MM.1S (cell line): ENCODE results near the gene IGFBP2.

Experiments
- DNase-seq: peaks from one replicate; pipeline ENCODE4 v3.0.0-alpha.2; 2015
- H2AFZ ChIP-seq: fragments of 300-600 bp; sonication (generic); 2 replicates; pipeline ENCODE4 v1.6.0; 2016; ENCODE audit warnings: antibody characterized with exemption, low read length
- H3F3A ChIP-seq: fragments of 300-600 bp; sonication (generic); 2 replicates; pipeline ENCODE4 v1.6.1; 2016; ENCODE audit warnings: mild to moderate bottlenecking, antibody characterized with exemption, low read length, moderate library complexity, mixed read lengths; ENCODE audit not compliant: insufficient read depth
- H3K27ac ChIP-seq: fragments of 300-600 bp; sonication (generic); 2 replicates; pipeline ENCODE4 v1.5.1; 2016; ENCODE audit warnings: mild to moderate bottlenecking, low read length
- H3K27me3 ChIP-seq: fragments of 300-600 bp; sonication (generic); replicated peaks from 2 replicates; pipeline ENCODE4 v1.6.0; 2016; ENCODE audit warnings: low read length; ENCODE audit not compliant: insufficient read depth
- H3K36me3 ChIP-seq: fragments of 300-600 bp; sonication (generic); replicated peaks from 2 replicates; pipeline ENCODE4 v1.6.1; 2016; ENCODE audit warnings: mild to moderate bottlenecking, low read length, mixed read lengths; ENCODE audit not compliant: insufficient read depth
- H3K4me1 ChIP-seq: fragments of 300-600 bp; sonication (generic); 2 replicates; pipeline ENCODE4 v1.6.1; 2016; ENCODE audit warnings: low read length, mixed read lengths
- H3K4me2 ChIP-seq: fragments of 300-600 bp; sonication (generic); 2 replicates; pipeline ENCODE4 v1.6.0; 2016; ENCODE audit warnings: low read depth, low read length
- H3K4me3 ChIP-seq: fragments of 300-600 bp; sonication (generic); 2 replicates; pipeline ENCODE4 v1.5.1; 2016; ENCODE audit warnings: low read length, mixed read lengths
- H3K79me2 ChIP-seq: fragments of 300-600 bp; sonication (generic); 2 replicates; pipeline ENCODE4 v1.6.1; 2016; ENCODE audit warnings: mixed run types, low read length, mixed read lengths
- H3K9ac ChIP-seq: fragments of 300-600 bp; sonication (generic); 2 replicates; pipeline ENCODE4 v1.6.1; 2016; ENCODE audit warnings: low read length, mixed read lengths
- H3K9me2 ChIP-seq: fragments of 300-600 bp; sonication (generic); replicated peaks from 2 replicates; pipeline ENCODE4 v1.6.1; 2016; ENCODE audit warnings: mild to moderate bottlenecking, low read length, mixed read lengths; ENCODE audit not compliant: insufficient read depth
- H3K9me3 ChIP-seq: fragments of 300-600 bp; sonication (generic); replicated peaks from 2 replicates; pipeline ENCODE4 v1.6.1; 2016; ENCODE audit warnings: mild to moderate bottlenecking, low read length, mixed read lengths; ENCODE audit not compliant: insufficient read depth
- H4K20me1 ChIP-seq: fragments of 300-600 bp; sonication (generic); 2 replicates; pipeline ENCODE4 v1.6.1; 2016; ENCODE audit warnings: mild to moderate bottlenecking, low read length, moderate library complexity, mixed read lengths; ENCODE audit not compliant: insufficient read depth
- EZH2 ChIP-seq: fragments of 300-600 bp; sonication (generic); optimal IDR thresholded peaks from 2 replicates; pipeline ENCODE3; 2017; ENCODE audit warnings: low read depth, mild to moderate bottlenecking, antibody characterized with exemption, low read length, mixed read lengths
- EZH2phosphoT487 ChIP-seq: fragments of 300-600 bp; sonication (generic); IDR thresholded peaks from 2 replicates; pipeline ENCODE4 v1.6.1; 2018; ENCODE audit warnings: antibody characterized with exemption, low read length
- TF ChIP-seq, protein P1 (sequence below): fragments of 300-600 bp; sonication (generic); IDR thresholded peaks from 2 replicates; pipeline ENCODE4 v1.5.1; 2016; ENCODE audit warnings: antibody characterized with exemption, low read length, mixed read lengths

Gene IGFBP2

DNA sequence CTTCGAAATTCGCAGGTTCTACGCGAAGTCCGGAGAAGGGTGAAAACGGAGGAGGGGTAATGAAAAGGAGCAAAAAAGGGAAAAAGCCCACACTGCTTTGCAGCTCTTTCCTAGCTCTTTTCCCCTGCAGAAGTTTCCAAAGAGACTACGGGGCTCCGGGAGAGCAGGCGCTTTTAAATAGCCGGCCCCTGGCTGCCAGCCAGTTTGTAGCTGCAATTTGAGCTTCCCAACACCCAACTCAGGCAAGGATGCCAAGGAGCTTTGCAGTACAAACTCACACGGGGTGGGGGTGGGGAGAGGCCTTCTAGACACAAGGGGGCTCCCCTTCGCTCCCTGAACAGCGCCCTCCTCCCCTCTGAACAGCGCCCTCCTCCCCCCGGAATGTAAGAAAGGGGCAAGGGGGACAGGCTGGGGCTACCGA, 62.2 kb downstream of the IGFBP2 start, which contains the start of gene IGFBP5:
TSS of gene IGFBP5 (minus strand) at position 149 of the 421 bp plus-strand sequence. CDS start 774 bp downstream, outside the sequence.
- peaks cover 7% of the 10 kb centered on the region; the same call in 1 of the 2 replicates for H3F3A ChIP-seq
- peak within 1 kb of the TSS; percentile 69 for H3K4me3 ChIP-seq
- H2AFZ ChIP-seq: 0 out of 2 replicates have a peak within 1 kb of the TSS, but pooled peaks have one; percentile 34
- no peaks in the 10 kb centered on the region for H3K79me2 ChIP-seq
- TF ChIP-seq, protein P1, sequence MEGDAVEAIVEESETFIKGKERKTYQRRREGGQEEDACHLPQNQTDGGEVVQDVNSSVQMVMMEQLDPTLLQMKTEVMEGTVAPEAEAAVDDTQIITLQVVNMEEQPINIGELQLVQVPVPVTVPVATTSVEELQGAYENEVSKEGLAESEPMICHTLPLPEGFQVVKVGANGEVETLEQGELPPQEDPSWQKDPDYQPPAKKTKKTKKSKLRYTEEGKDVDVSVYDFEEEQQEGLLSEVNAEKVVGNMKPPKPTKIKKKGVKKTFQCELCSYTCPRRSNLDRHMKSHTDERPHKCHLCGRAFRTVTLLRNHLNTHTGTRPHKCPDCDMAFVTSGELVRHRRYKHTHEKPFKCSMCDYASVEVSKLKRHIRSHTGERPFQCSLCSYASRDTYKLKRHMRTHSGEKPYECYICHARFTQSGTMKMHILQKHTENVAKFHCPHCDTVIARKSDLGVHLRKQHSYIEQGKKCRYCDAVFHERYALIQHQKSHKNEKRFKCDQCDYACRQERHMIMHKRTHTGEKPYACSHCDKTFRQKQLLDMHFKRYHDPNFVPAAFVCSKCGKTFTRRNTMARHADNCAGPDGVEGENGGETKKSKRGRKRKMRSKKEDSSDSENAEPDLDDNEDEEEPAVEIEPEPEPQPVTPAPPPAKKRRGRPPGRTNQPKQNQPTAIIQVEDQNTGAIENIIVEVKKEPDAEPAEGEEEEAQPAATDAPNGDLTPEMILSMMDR: no peak
- TF ChIP-seq EZH2phosphoT487: no peak
- TF ChIP-seq EZH2: no peak
- H3K9ac ChIP-seq: no peak within 1 kb of the TSS
- no peaks in the 10 kb centered on the region for H3K9me2 ChIP-seq
- H3K4me2 ChIP-seq: peak within 1 kb of the TSS; percentile 100
- H3K4me1 ChIP-seq: no peaks in the 10 kb centered on the region
- H3K36me3 ChIP-seq: no peaks in the 10 kb centered on the region
- no peak within 1 kb of the TSS for H3K27ac ChIP-seq
- peaks cover 20% of the 10 kb centered on the region for H3K27me3 ChIP-seq
- H3K9me3 ChIP-seq: no peaks in the 10 kb centered on the region
- no peak for DNase-seq
- H4K20me1 ChIP-seq: no peaks in the 10 kb centered on the region

DNA sequence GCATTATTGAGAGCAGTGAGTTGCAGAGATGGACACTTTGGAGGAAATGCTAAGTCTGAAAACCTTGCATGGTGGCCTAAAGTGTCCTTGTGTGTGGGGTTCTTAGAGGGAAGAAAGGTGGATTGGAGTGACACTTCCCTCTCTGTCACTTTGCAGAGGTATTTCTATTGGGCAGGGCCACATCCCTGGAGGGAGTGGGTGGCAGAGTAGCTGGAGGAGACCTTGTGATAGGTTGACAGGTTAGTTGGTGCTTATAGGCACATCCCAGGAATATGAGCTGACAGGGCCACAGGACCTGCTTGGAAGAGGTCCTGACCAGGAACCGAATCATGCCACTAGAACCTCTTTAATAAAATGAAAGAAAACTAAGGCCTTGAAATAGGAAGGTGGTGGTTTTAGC, 63.1 kb downstream of the IGFBP2 start:
- H3K4me3 ChIP-seq: no peak overlapping the region
- no peak overlapping the region for H2AFZ ChIP-seq
- H3K4me1 ChIP-seq: no peaks in the 10 kb centered on the region
- H3F3A ChIP-seq: peaks cover 7% of the 10 kb centered on the region; the same call in 1 of the 2 replicates
- H3K9ac ChIP-seq: no peak overlapping the region
- DNase-seq: no peak
- H3K9me3 ChIP-seq: no peaks in the 10 kb centered on the region
- TF ChIP-seq, protein P1: no peak
- no peak for TF ChIP-seq EZH2
- no peak for TF ChIP-seq EZH2phosphoT487
- no peaks in the 10 kb centered on the region for H3K36me3 ChIP-seq
- peaks cover 20% of the 10 kb centered on the region for H3K27me3 ChIP-seq
- no peaks in the 10 kb centered on the region for H3K79me2 ChIP-seq
- no peaks in the 10 kb centered on the region for H4K20me1 ChIP-seq
- H3K9me2 ChIP-seq: no peaks in the 10 kb centered on the region
- no peak overlapping the region for H3K4me2 ChIP-seq
- H3K27ac ChIP-seq: no peak overlapping the region

DNA sequence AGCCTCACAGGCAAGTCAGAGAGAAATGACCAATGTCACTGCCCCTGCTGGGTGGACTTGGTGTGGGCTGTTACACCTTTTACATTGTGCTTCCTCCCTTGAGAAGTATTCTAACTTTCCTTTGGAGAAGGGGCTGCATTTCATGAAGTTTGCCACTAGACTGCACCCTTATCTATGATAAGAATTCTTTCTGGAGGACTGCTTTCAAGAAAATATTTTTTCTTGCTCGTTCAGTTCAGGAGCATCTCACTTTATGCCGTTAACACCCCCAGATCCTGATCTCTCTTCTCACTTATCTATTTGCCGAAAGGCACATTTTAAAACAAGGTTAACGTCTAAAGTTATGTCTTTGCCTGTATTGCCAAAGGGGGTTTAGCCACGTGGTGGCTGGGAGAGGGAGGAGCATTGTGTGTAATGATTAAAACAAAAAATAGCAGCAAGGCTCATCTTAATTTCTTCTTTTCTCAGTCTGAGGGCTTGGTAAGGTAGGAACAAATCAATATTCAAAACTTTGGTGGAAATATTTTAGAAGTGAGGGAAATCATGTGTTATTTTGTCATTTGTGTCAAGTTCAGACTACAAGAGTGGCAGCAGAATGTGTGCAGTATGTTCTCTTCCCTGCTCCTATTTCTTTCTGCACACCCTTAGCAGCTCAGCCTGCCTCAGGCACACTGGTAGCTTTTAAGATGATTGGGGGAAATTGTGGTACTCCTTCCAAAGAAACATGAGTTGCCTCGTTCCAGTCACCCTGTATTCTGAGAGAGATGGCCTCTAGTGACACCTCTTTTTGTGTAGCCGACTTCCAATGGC, 63.7 kb downstream of the IGFBP2 start:
- no peak overlapping the region for H3K9ac ChIP-seq
- H3K27ac ChIP-seq: no peak overlapping the region
- peaks cover 7% of the 10 kb centered on the region; the same call in 1 of the 2 replicates for H3F3A ChIP-seq
- H3K79me2 ChIP-seq: no peaks in the 10 kb centered on the region
- no peaks in the 10 kb centered on the region for H3K9me3 ChIP-seq
- H3K4me1 ChIP-seq: no peaks in the 10 kb centered on the region
- H3K4me3 ChIP-seq: no peak overlapping the region
- DNase-seq: peak; percentile 28
- H3K9me2 ChIP-seq: no peaks in the 10 kb centered on the region
- H2AFZ ChIP-seq: no peak overlapping the region
- no peaks in the 10 kb centered on the region for H3K36me3 ChIP-seq
- no peak overlapping the region for H3K4me2 ChIP-seq
- TF ChIP-seq, protein P1: peak; percentile 45
- TF ChIP-seq EZH2 (no peak), EZH2phosphoT487 (no peak)
- H4K20me1 ChIP-seq: no peaks in the 10 kb centered on the region
- peaks cover 20% of the 10 kb centered on the region for H3K27me3 ChIP-seq
